ENCODE data around the gene ZNF527. TPM values are rescaled to one million over a fixed set of nuclear protein-coding genes. Genes with fewer than 3 reads are reported as not detected.

ZNF527 gene
- total and polyA plus RNA-seq, 5 donors = 4.2 to 7.9 (median 6.2) TPM

Other genes starting within 250 kb of the ZNF527 start
- 10 to 100 TPM; 11.0 to 13.3 (median 12.6) TPM for gene ZNF585A, start 198.4 kb upstream of the ZNF527 start, total RNA-seq
- 18.1 TPM for gene ZNF585A, start 198.4 kb upstream of the ZNF527 start, polyA plus RNA-seq
- gene ZNF585B, start 160.6 kb upstream of the ZNF527 start, total RNA-seq = 10 to 100 TPM; 12.6 to 15.0 (median 14.5) TPM
- 6.0 TPM for gene ZNF585B, start 160.6 kb upstream of the ZNF527 start, polyA plus RNA-seq
- gene ZNF383, start 152.9 kb upstream of the ZNF527 start, total RNA-seq = 10 to 100 TPM; 11.1 to 12.8 (median 11.6) TPM
- gene ZNF383, start 152.9 kb upstream of the ZNF527 start, polyA plus RNA-seq = 5.7 TPM
- 1 to 10 TPM; 4.7 to 7.9 (median 6.6) TPM for gene ZNF569, start 96.3 kb downstream of the ZNF527 start, total RNA-seq
- 3.5 TPM for gene ZNF569, start 96.3 kb downstream of the ZNF527 start, polyA plus RNA-seq
- gene ZNF570, start 98.3 kb downstream of the ZNF527 start, total RNA-seq = 1 to 10 TPM; 7.0 to 7.8 (median 7.2) TPM
- gene ZNF570, start 98.3 kb downstream of the ZNF527 start, polyA plus RNA-seq = 3.1 TPM
- 1 to 10 TPM; 6.0 to 9.2 (median 7.1) TPM for gene ZNF793, start 135.8 kb downstream of the ZNF527 start, total RNA-seq
- gene ZNF793, start 135.8 kb downstream of the ZNF527 start, polyA plus RNA-seq = 4.4 TPM
- gene ZNF571, start 223.7 kb downstream of the ZNF527 start, total RNA-seq = 1 to 10 TPM; 2.9 to 7.4 (median 3.5) TPM
- gene ZNF571, start 223.7 kb downstream of the ZNF527 start, polyA plus RNA-seq = 2.8 TPM
- gene ZNF540, start 223.8 kb downstream of the ZNF527 start, total RNA-seq = 10 to 100 TPM in 2 of 4 donors, 1 to 10 TPM in 2; 8.8 to 13.4 (median 9.8) TPM
- gene ZNF540, start 223.8 kb downstream of the ZNF527 start, polyA plus RNA-seq = 6.5 TPM